ENCODE data around the gene DCP1B.

Gene DCP1B

GRCh38 chr12:1920971-1921370, 83.3 kb downstream of the DCP1B start:
- DNase-seq (ENCODE audit: low read depth in 1 of 2, low spot score in 1 of 2): no peak

GRCh38 chr12:1920436-1920835, 83.8 kb downstream of the DCP1B start:
- DNase-seq (ENCODE audit: low read depth in 1 of 2, low spot score in 1 of 2): no peak

- no peak for DNase-seq (ENCODE audit: low read depth in 1 of 2, low spot score in 1 of 2)
Observed at GRCh38 chr12:1919763-1920162, 84.5 kb downstream of the DCP1B start.

GRCh38 chr12:1919284-1919683, 85.0 kb downstream of the DCP1B start:
- no peak for DNase-seq (ENCODE audit: low read depth in 1 of 2, low spot score in 1 of 2)

GRCh38 chr12:1918884-1919236, 85.4 kb downstream of the DCP1B start:
- DNase-seq (ENCODE audit: low read depth in 1 of 2, low spot score in 1 of 2): no peak

- DNase-seq (ENCODE audit: low read depth in 1 of 2, low spot score in 1 of 2): no peak
Observed at GRCh38 chr12:1918081-1918883, 86.0 kb downstream of the DCP1B start, which contains the start of gene CACNA2D4. Gene CACNA2D4 (minus strand): TSS chr12:1918652. CDS start chr12:1918473, 179 bp downstream.

- no peak for DNase-seq (ENCODE audit: low read depth in 1 of 2, low spot score in 1 of 2)
Observed at GRCh38 chr12:1917172-1918070, 86.8 kb downstream of the DCP1B start.

GRCh38 chr12:1916371-1917171, 87.7 kb downstream of the DCP1B start:
- no peak for DNase-seq (ENCODE audit: low read depth in 1 of 2, low spot score in 1 of 2)

- DNase-seq (ENCODE audit: low read depth in 1 of 2, low spot score in 1 of 2): no peak
Observed at GRCh38 chr12:1915082-1915968, 88.9 kb downstream of the DCP1B start.

- DNase-seq (ENCODE audit: low read depth in 1 of 2, low spot score in 1 of 2): no peak
Observed at GRCh38 chr12:1914114-1914911, 89.9 kb downstream of the DCP1B start.

GRCh38 chr12:1913377-1914113, 90.7 kb downstream of the DCP1B start:
- DNase-seq (ENCODE audit: low read depth in 1 of 2, low spot score in 1 of 2): no peak

- DNase-seq (ENCODE audit: low read depth in 1 of 2, low spot score in 1 of 2): no peak
Observed at GRCh38 chr12:1912580-1913376, 91.5 kb downstream of the DCP1B start.

GRCh38 chr12:1911598-1912575, 92.4 kb downstream of the DCP1B start:
- no peak for DNase-seq (ENCODE audit: low read depth in 1 of 2, low spot score in 1 of 2)

- DNase-seq (ENCODE audit: low read depth in 1 of 2, low spot score in 1 of 2): no peak
Observed at GRCh38 chr12:1910468-1910867, 93.8 kb downstream of the DCP1B start.

GRCh38 chr12:1908758-1909157, 95.5 kb downstream of the DCP1B start:
- no peak for DNase-seq (ENCODE audit: low read depth in 1 of 2, low spot score in 1 of 2)

GRCh38 chr12:1907652-1908611, 96.3 kb downstream of the DCP1B start:
- no peak for DNase-seq (ENCODE audit: low read depth in 1 of 2, low spot score in 1 of 2)
